Endodermal cell (in vitro differentiated cells): ENCODE results near the gene UQCRC1. TPM values are rescaled to one million over a fixed set of nuclear protein-coding genes. Genes with fewer than 3 reads are reported as not detected.

Experiments
- DNase-seq: peaks from one replicate; pipeline ENCODE4 v3.0.0-alpha.2; 2017
- H3K27ac ChIP-seq: 2 replicates; pipeline ENCODE4 v1.5.1; 2013; ENCODE audit warnings: mild to moderate bottlenecking, low read depth, low read length, moderate library complexity
- H3K27me3 ChIP-seq: 2 replicates; pipeline ENCODE4 v1.6.1; 2013; ENCODE audit warnings: mild to moderate bottlenecking, low read length, moderate library complexity; ENCODE audit not compliant: insufficient read depth, control insufficient read depth, poor library complexity, severe bottlenecking
- H3K36me3 ChIP-seq: 2 replicates; pipeline ENCODE4 v1.7.0; 2013; ENCODE audit warnings: mild to moderate bottlenecking, low read length, moderate library complexity; ENCODE audit not compliant: control insufficient read depth, insufficient read depth
- H3K4me1 ChIP-seq: one replicate; pipeline ENCODE4 v1.7.0; 2013; ENCODE audit warnings: low read length; ENCODE audit not compliant: control insufficient read depth, insufficient read depth
- H3K4me3 ChIP-seq: 2 replicates; pipeline ENCODE4 v1.5.1; 2013; ENCODE audit warnings: mild to moderate bottlenecking, low read length, moderate library complexity
- H3K9ac ChIP-seq: 2 replicates; pipeline ENCODE4 v1.6.1; 2013; ENCODE audit warnings: mild to moderate bottlenecking, low read length, moderate library complexity; ENCODE audit not compliant: poor library complexity, severe bottlenecking; ENCODE audit errors: extremely low read depth
- H3K9me3 ChIP-seq: 2 replicates; pipeline ENCODE4 v1.6.1; 2013; ENCODE audit warnings: mild to moderate bottlenecking, low read length, moderate library complexity; ENCODE audit not compliant: control insufficient read depth
- H3K27ac Mint-ChIP-seq: 2 replicates; pipeline ENCODE4 v1.8.0; 2020; ENCODE audit warnings: mixed read lengths
- H3K27me3 Mint-ChIP-seq: 2 replicates; pipeline ENCODE4 v1.8.0; 2021; ENCODE audit warnings: mild to moderate bottlenecking, mixed read lengths; ENCODE audit not compliant: insufficient read depth
- H3K36me3 Mint-ChIP-seq: 2 replicates; pipeline ENCODE4 v1.8.0; 2020; ENCODE audit warnings: low read depth, mixed read lengths
- H3K4me1 Mint-ChIP-seq: 2 replicates; pipeline ENCODE4 v1.8.0; 2020; ENCODE audit warnings: mixed read lengths
- H3K4me3 Mint-ChIP-seq: 2 replicates; pipeline ENCODE4 v1.8.0; 2020; ENCODE audit warnings: mild to moderate bottlenecking, moderate library complexity, mixed read lengths
- H3K9me3 Mint-ChIP-seq: 2 replicates; pipeline ENCODE4 v1.8.0; 2020; ENCODE audit warnings: mild to moderate bottlenecking, mixed read lengths
- CTCF ChIP-seq: fragments of 200-600 bp; sonication (generic); conservative IDR thresholded peaks from 2 replicates; pipeline ENCODE4 v1.5.0; 2021; ENCODE audit warnings: antibody characterized with exemption, mild to moderate bottlenecking
- WGBS, 2 experiments: methylation state at CpG; one replicate each; pipeline versions ENCODE4 v1.1.5 to v1.1.7; 2013; ENCODE audit warnings: missing lambda C conversion rate in 2 of 2, mixed read lengths in 1 of 2; ENCODE audit not compliant: insufficient coverage in 1 of 2, insufficient read length in 1 of 2; 5-methylcytosine and 5-hydroxymethylcytosine counted together
- total RNA-seq, 2 donors: library from RNA; stranded (reverse); fragmentation: NEBNext Ultra II Directional in 1 of 2; extraction: Animal tissue kit (Norgen Biotek cat#: 25700) in 1 of 2; gene quantifications; 2 replicates in 1 of 2; 3 replicates in 1 of 2; pipeline ENCODE4 v1.2.1, GENCODE V29; 2021

The UQCRC1 gene
- total RNA-seq, 2 donors from 2014 or later, result 231 to 289 TPM

GRCh38 chr3:48637305-48637704 is 27.9 kb upstream of the UQCRC1 start:
- Histone ChIP-seq H3K9ac (no peak overlapping the region), H3K4me3 (no peak overlapping the region), H3K36me3 (peaks cover 23% of the 10 kb centered on the region), H3K9me3 (no peaks in the 10 kb centered on the region), H3K27ac (no peak overlapping the region), H3K27me3 (no peaks in the 10 kb centered on the region), H3K4me1 (peaks cover 11% of the 10 kb centered on the region)
- Mint-ChIP-seq H3K4me1 (peaks cover 21% of the 10 kb centered on the region), H3K36me3 (peaks cover 27% of the 10 kb centered on the region), H3K4me3 (peak overlapping the region; percentile 70), H3K27ac (peak overlapping the region; percentile 86), H3K27me3 (no peaks in the 10 kb centered on the region), H3K9me3 (no peaks in the 10 kb centered on the region)
- no peak for TF ChIP-seq CTCF
- DNase-seq, result peak; percentile 62
- WGBS, 2 experiments, result 76 to 83% methylated on average over 1 to 6 of the region's 6 CpGs

DNA sequence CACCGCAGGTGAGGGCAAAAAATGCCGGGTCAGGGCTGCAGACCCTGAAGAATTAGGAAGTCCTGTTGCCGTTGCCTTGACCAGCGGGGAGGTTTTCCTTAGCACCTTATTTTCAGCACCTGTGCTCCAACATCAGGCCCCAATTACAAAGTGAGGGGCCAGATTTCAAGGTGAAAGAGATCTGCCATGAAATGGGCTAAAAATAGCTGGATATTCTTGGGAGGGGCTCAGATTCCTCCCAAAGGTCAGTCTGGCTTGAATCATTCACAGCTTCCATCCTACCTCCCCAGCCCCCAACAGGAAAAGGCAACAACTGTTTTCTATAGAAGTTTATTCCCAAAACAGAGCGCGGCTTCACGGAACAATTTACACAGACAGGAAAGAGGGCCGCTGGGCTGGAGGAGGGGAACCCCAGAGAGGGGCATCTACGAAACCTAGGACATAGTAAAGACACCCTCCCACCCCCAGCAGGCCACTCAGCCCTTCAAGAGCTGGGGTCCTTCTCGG is 26.8 kb upstream of the UQCRC1 start:
- no peaks in the 10 kb centered on the region for H3K9me3 Mint-ChIP-seq
- Histone ChIP-seq H3K9me3 (no peaks in the 10 kb centered on the region), H3K27me3 (no peaks in the 10 kb centered on the region), H3K36me3 (peaks cover 20% of the 10 kb centered on the region), H3K4me1 (peaks cover 11% of the 10 kb centered on the region), H3K27ac (peak overlapping the region; percentile 64), H3K9ac (peak overlapping the region; percentile 44), H3K4me3 (peak overlapping the region; percentile 85)
- DNase-seq, result peak; percentile 56
- H3K36me3 Mint-ChIP-seq, result peaks cover 26% of the 10 kb centered on the region
- peak overlapping the region; percentile 93 for H3K27ac Mint-ChIP-seq
- no peaks in the 10 kb centered on the region for H3K27me3 Mint-ChIP-seq
- WGBS, 2 experiments, result 33% methylated on average over 10 of the region's 10 CpGs; no CpG with 5 or more reads in 1 of the 2 experiments
- no peak for TF ChIP-seq CTCF
- peak overlapping the region; percentile 70 for H3K4me3 Mint-ChIP-seq
- H3K4me1 Mint-ChIP-seq, result peaks cover 21% of the 10 kb centered on the region

DNA sequence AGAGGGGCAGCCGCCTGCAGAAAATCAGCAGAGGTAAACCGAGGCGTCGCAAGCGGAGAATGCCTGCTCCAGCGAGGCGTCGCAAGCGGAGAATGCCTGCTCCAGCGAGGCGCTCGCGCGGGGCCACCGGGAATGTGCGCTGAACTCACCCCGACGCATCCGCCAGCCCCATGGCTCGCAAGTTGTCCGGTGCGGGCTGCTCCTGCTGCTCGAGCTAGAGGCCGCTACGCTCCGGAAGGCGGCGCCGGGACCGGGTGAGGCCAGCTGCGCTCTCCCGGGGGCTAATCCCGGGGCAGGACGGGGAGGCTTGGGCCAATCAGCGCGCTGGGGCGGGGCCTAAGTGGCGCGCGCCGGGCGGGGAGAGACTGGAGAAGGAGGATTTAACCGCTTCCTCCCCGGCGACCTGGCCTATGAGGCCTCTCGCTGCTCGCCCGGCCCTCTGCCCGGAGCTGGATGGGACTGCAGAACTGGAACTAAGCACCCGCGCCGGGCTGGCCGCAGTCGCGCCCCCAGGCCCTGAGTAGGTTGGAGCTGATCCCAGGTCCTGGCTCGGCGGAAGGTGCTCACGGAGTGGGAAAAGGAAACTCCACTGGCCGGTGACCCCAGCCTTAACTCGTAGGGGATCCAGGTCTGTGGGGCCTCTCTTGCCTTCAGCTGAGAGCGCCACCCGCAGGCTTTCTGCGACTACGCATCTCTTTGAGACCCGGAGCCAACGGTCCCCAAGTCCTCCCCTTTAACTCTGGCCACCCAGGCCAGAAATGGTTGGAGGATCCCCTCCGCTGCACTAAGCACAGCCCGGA is 26.0 kb upstream of the UQCRC1 start, which contains the start of gene SLC26A6:
SLC26A6 (minus strand) TSS at position 240 of the 800 bp plus-strand sequence; CDS start at position 172, 68 bp downstream.
- Histone ChIP-seq H3K9me3 (no peaks in the 10 kb centered on the region), H3K36me3 (peaks cover 28% of the 10 kb centered on the region), H3K27ac (peak within 1 kb of the TSS; percentile 76), H3K9ac (peak within 1 kb of the TSS; percentile 77), H3K4me3 (peak within 1 kb of the TSS; percentile 85), H3K4me1 (peaks cover 11% of the 10 kb centered on the region), H3K27me3 (no peaks in the 10 kb centered on the region)
- H3K4me1 Mint-ChIP-seq, result peaks cover 21% of the 10 kb centered on the region
- H3K9me3 Mint-ChIP-seq, result no peaks in the 10 kb centered on the region
- 0 to 1% methylated on average over 25 to 68 of the region's 68 CpGs for WGBS, 2 experiments
- peak; percentile 99 for DNase-seq
- peak within 1 kb of the TSS; percentile 93 for H3K27ac Mint-ChIP-seq
- TF ChIP-seq CTCF, result peak; percentile 85
- H3K27me3 Mint-ChIP-seq, result no peaks in the 10 kb centered on the region
- H3K36me3 Mint-ChIP-seq, result peaks cover 33% of the 10 kb centered on the region
- H3K4me3 Mint-ChIP-seq, result peak within 1 kb of the TSS; percentile 70
